ENCODE measurements around the gene RANBP3. TPM values are rescaled to one million over a fixed set of nuclear protein-coding genes. Genes with fewer than 3 reads are reported as not detected.

Gene RANBP3
- total RNA-seq, 1 donor from 2014 or later: 77.8 TPM

DNA sequence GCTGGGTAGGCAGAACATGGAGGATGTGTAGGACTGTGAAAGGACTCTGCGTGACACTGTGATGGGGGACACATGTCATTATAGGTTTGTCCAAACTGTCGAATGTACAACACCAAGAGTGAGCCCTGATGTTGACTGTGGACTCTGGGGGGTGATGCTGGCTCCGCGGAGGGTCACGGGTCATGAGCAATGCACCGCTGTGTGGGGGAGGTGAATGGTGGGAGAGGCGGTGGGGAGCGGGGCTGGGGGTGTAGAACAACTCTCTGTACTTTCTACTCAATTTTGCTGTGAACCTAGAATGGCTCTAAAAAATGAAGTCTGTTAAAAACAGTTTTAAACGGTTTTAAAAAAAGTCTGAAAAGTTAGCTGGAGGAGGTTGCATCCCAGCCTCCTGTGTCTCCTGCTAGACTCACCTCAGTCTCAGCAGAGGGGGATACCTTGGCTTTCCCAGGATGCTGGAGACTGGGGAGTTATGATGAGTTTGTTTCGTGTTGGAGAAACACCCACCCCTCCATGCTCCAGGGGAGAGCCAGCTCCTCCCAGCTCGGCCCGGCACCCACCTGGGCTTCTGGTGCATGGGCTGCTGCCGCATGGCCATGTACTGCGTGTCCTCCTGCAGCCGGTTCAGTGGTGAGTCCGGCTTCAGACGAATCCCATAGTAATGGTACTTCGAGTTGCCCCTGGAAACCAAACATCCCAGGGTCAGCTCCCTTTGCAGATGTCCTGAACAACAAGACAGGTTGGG lies 34.7 kb upstream of the RANBP3 start:
- Histone ChIP-seq H3K9ac (no peak overlapping the region), H3K9me3 (ENCODE audit: low read depth) (no peaks in the 10 kb centered on the region), H3K27me3 (no peaks in the 10 kb centered on the region), H3F3A (ENCODE audit: low read depth) (no peaks in the 10 kb centered on the region), H3K27ac (no peak overlapping the region), H2AFZ (replicated peaks) (no peak overlapping the region), H4K20me1 (ENCODE audit: low read depth) (no peaks in the 10 kb centered on the region), H3K4me3 (no peak overlapping the region), H3K4me1 (no peaks in the 10 kb centered on the region), H3K79me2 (ENCODE audit: low read depth) (no peaks in the 10 kb centered on the region), H3K36me3 (no peaks in the 10 kb centered on the region), H3K4me2 (no peak overlapping the region)
- no peak for DNase-seq (ENCODE audit: low spot score)
- TF ChIP-seq, protein P1, sequence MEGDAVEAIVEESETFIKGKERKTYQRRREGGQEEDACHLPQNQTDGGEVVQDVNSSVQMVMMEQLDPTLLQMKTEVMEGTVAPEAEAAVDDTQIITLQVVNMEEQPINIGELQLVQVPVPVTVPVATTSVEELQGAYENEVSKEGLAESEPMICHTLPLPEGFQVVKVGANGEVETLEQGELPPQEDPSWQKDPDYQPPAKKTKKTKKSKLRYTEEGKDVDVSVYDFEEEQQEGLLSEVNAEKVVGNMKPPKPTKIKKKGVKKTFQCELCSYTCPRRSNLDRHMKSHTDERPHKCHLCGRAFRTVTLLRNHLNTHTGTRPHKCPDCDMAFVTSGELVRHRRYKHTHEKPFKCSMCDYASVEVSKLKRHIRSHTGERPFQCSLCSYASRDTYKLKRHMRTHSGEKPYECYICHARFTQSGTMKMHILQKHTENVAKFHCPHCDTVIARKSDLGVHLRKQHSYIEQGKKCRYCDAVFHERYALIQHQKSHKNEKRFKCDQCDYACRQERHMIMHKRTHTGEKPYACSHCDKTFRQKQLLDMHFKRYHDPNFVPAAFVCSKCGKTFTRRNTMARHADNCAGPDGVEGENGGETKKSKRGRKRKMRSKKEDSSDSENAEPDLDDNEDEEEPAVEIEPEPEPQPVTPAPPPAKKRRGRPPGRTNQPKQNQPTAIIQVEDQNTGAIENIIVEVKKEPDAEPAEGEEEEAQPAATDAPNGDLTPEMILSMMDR (IDR thresholded peaks at IDR 0.05): no peak
- no peak for TF ChIP-seq EZH2phosphoT487 (IDR thresholded peaks at IDR 0.05)
- no peak for TF ChIP-seq EZH2 (IDR thresholded peaks at IDR 0.05)
- Mint-ChIP-seq H3K4me1 (peaks cover 18% of the 10 kb centered on the region), H3K27me3 (ENCODE audit: insufficient read depth, low read depth) (peaks cover 2% of the 10 kb centered on the region), H3K27ac (peak overlapping the region; percentile 85), H3K36me3 (peaks cover 10% of the 10 kb centered on the region), H3K4me3 (no peak overlapping the region), H3K9me3 (no peaks in the 10 kb centered on the region)

DNA sequence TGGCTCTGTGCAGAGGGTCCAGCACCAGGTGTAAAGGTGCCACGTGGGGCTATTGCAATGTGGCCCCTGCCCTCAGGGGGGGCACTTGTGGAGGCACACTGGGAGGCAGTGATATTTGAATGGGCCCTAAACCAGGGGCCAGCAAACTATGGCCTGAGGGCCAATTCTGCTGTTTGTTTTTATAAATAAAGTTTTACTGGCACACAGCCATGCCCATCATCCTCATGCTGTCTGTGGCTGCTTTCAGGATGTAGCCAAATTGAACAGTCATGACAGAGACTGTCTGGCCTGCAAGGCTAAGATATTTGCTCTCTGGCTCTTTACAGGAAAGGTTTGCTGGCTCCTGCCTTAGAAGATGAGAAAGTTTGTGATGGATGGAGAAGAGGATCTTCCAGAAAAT lies 33.9 kb upstream of the RANBP3 start:
- Mint-ChIP-seq H3K27me3 (ENCODE audit: insufficient read depth, low read depth) (peaks cover 2% of the 10 kb centered on the region), H3K9me3 (no peaks in the 10 kb centered on the region), H3K4me3 (no peak overlapping the region), H3K4me1 (peaks cover 15% of the 10 kb centered on the region), H3K27ac (no peak overlapping the region), H3K36me3 (peaks cover 15% of the 10 kb centered on the region)
- no peak overlapping the region for H2AFZ ChIP-seq (replicated peaks)
- no peak overlapping the region for H3K4me3 ChIP-seq
- no peaks in the 10 kb centered on the region for H3K36me3 ChIP-seq
- no peak overlapping the region for H3K27ac ChIP-seq
- no peaks in the 10 kb centered on the region for H3K9me3 ChIP-seq (ENCODE audit: low read depth)
- H3K4me2 ChIP-seq: no peak overlapping the region
- H3K9ac ChIP-seq: no peak overlapping the region
- H3K79me2 ChIP-seq (ENCODE audit: low read depth): no peaks in the 10 kb centered on the region
- H4K20me1 ChIP-seq (ENCODE audit: low read depth): no peaks in the 10 kb centered on the region
- no peaks in the 10 kb centered on the region for H3K4me1 ChIP-seq
- H3F3A ChIP-seq (ENCODE audit: low read depth): no peaks in the 10 kb centered on the region
- TF ChIP-seq, protein P1 (IDR thresholded peaks at IDR 0.05): no peak
- TF ChIP-seq EZH2phosphoT487 (IDR thresholded peaks at IDR 0.05) (no peak), EZH2 (IDR thresholded peaks at IDR 0.05) (no peak)
- no peak for DNase-seq (ENCODE audit: low spot score)
- H3K27me3 ChIP-seq: no peaks in the 10 kb centered on the region

DNA sequence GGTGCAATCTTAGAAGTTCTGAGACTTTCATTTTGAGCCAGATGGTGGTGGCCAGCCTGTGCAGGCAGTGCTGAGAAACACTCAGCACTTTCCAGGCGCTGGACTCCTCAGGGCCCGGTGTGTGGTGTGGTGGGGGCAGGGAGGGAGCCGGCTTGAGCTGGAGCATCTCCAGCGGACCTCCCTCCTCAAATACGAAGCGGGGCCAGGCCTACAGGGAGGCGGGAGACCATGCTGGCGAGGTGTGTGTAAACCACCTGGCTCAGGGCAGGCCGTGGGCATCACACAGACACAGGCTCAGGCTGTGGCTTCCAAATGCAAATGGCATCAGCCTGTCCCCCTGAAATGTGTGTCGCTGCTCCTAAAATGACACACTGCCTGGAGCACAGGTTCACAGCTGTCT lies 33.3 kb upstream of the RANBP3 start:
- peaks cover 15% of the 10 kb centered on the region for H3K4me1 Mint-ChIP-seq
- Histone ChIP-seq H4K20me1 (ENCODE audit: low read depth) (no peaks in the 10 kb centered on the region), H3K27me3 (no peaks in the 10 kb centered on the region), H3K9ac (no peak overlapping the region), H2AFZ (replicated peaks) (no peak overlapping the region), H3K27ac (no peak overlapping the region), H3K9me3 (ENCODE audit: low read depth) (no peaks in the 10 kb centered on the region), H3K4me1 (no peaks in the 10 kb centered on the region), H3F3A (ENCODE audit: low read depth) (no peaks in the 10 kb centered on the region), H3K4me3 (no peak overlapping the region), H3K4me2 (no peak overlapping the region), H3K79me2 (ENCODE audit: low read depth) (no peaks in the 10 kb centered on the region), H3K36me3 (no peaks in the 10 kb centered on the region)
- no peak for TF ChIP-seq EZH2 (IDR thresholded peaks at IDR 0.05)
- TF ChIP-seq, protein P1 (IDR thresholded peaks at IDR 0.05): no peak
- TF ChIP-seq EZH2phosphoT487 (IDR thresholded peaks at IDR 0.05): no peak
- no peak overlapping the region for H3K27ac Mint-ChIP-seq
- H3K27me3 Mint-ChIP-seq (ENCODE audit: insufficient read depth, low read depth): peaks cover 2% of the 10 kb centered on the region
- DNase-seq (ENCODE audit: low spot score): no peak
- H3K9me3 Mint-ChIP-seq: no peaks in the 10 kb centered on the region
- H3K36me3 Mint-ChIP-seq: peaks cover 15% of the 10 kb centered on the region
- no peak overlapping the region for H3K4me3 Mint-ChIP-seq

All from neural progenitor cell (in vitro differentiated cells).